UCSD-AML1 (cell line): ENCODE results near the gene LSM3.

Experiments used
- DNase-seq: peaks from one replicate; lab custom pipeline; 2025; ENCODE audit not compliant: unreplicated experiment; lab: John Stamatoyannopoulos, UW

Gene LSM3

GRCh38 chr3:14143271-14144225 lies 35.1 kb upstream of the LSM3 start:
- DNase-seq, result no peak

GRCh38 chr3:14144423-14145075 lies 34.1 kb upstream of the LSM3 start:
- DNase-seq, result peak; percentile 26

GRCh38 chr3:14145236-14145635 lies 33.4 kb upstream of the LSM3 start:
- no peak for DNase-seq

- no peak for DNase-seq
These were observed 32.8 kb upstream of the LSM3 start for GRCh38 chr3:14145670-14146380.

GRCh38 chr3:14146381-14147065 lies 32.1 kb upstream of the LSM3 start:
- no peak for DNase-seq

- DNase-seq, result no peak
These were observed 31.6 kb upstream of the LSM3 start for GRCh38 chr3:14147066-14147435.

GRCh38 chr3:14147617-14148016 lies 31.0 kb upstream of the LSM3 start:
- no peak for DNase-seq

- DNase-seq, result no peak
These were observed 30.3 kb upstream of the LSM3 start for GRCh38 chr3:14148041-14148985.

- no peak for DNase-seq
These were observed 28.5 kb upstream of the LSM3 start for GRCh38 chr3:14150078-14150477.

GRCh38 chr3:14150491-14151230 lies 28.0 kb upstream of the LSM3 start:
- DNase-seq, result no peak

GRCh38 chr3:14151471-14152083 lies 27.0 kb upstream of the LSM3 start:
- no peak for DNase-seq

- DNase-seq, result no peak
These were observed 26.2 kb upstream of the LSM3 start for GRCh38 chr3:14152233-14152962.

GRCh38 chr3:14152963-14153355 lies 25.7 kb upstream of the LSM3 start:
- no peak for DNase-seq

GRCh38 chr3:14153663-14154062 lies 25.0 kb upstream of the LSM3 start:
- no peak for DNase-seq

- no peak for DNase-seq
These were observed 24.3 kb upstream of the LSM3 start for GRCh38 chr3:14154276-14154675.

- DNase-seq, result no peak
These were observed 23.6 kb upstream of the LSM3 start for GRCh38 chr3:14154895-14155440.

GRCh38 chr3:14156201-14156600 lies 22.4 kb upstream of the LSM3 start:
- no peak for DNase-seq
